HG03558 (cell line): ENCODE measurements around the gene COX8A.
A peak's percentile ranks its signal among the peaks of the same experiment; 100 is the strongest.
"Not testable (repeated sequence)": the region's sequence is repeated elsewhere in the genome, so short reads cannot be mapped to it uniquely, and the experiment has no call there.

ENCODE experiments used
- ATAC-seq: cut with Tn5 transposase; IDR thresholded peaks from one replicate; pipeline ENCODE4 v1.9.1; 2021; ENCODE audit warnings: moderate number of reproducible peaks; ENCODE audit not compliant: unreplicated experiment; ENCODE audit errors: extremely low read depth

Gene COX8A, protein sequence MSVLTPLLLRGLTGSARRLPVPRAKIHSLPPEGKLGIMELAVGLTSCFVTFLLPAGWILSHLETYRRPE

GRCh38 chr11:63974259-63975143 lies at the start of gene COX8A:
Gene COX8A, plus strand, starts transcription at chr11:63974620. Its CDS starts 61 bp downstream, at chr11:63974681.
- ATAC-seq = peak; percentile 89

GRCh38 chr11:63929616-63930015 lies 44.8 kb upstream of the COX8A start:
- no peak for ATAC-seq

DNA sequence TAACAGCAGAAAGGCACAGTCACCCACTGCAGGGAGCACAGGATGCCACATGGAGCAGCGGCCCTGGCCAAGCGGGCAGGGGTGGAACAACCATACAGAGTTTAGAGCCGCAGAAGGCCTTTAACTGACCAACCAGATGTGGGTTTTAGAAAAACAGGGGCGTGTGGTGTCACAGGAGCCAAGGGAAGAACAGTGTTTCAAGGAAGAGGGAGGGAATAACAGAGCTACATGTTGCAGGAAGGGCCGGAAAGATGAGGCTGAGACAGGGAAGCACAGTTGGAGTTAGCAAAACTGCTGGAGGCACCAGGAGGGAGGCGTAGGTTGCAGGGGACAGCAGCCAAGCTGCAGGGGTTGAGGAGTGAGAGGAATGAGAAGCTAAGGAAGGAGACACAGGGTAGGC lies 43.4 kb upstream of the COX8A start:
- no peak for ATAC-seq

GRCh38 chr11:63931876-63932275 lies 42.5 kb upstream of the COX8A start:
- no peak for ATAC-seq

GRCh38 chr11:63933459-63933858 lies 41.0 kb upstream of the COX8A start:
- no peak for ATAC-seq

DNA sequence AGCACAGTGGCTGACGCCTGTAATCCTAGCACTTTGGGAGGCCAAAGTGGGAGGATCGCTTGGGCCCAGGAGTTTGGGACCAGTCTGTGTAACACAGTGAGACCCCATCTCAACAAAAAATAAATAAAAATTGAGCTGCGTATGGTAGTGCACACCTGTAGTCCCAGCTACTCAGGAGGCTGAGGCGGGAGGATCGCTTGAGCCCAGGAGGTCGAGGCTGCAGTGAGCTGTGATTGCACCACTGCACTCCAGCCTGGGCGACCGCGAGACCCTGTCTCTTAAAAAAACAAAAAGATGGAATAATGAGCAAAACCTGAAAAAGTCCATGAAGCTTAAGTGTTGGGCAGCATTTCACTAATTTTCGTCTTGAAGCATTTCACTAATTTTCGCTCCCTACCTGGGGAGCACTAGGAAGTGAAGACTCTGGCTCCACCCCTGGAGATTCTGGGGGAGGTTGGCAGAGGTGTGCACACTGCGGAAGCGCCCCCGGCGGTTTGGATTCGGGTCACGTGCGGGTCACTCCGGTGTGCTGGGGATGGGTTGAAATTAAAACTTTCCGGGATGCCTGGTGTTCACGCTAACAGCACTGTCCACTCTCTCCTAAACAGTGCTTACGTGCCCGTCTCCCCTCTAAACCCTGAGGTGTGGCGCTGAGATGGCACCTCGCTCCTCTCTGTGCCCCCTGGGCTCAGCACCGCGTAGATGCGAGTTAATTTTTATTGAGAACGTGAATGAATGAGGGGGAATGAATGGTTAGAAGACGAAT lies 36.5 kb upstream of the COX8A start:
- ATAC-seq = peak; percentile 8

- ATAC-seq = peak; percentile 82
Observed at GRCh38 chr11:63938479-63939396, 35.7 kb upstream of the COX8A start, which contains the start of gene NAA40. Gene NAA40, plus strand, starts transcription at chr11:63939002. Its CDS starts 95 bp downstream, at chr11:63939097.

GRCh38 chr11:63939397-63939891 lies 35.0 kb upstream of the COX8A start:
- ATAC-seq = no peak

- no peak for ATAC-seq
Observed at GRCh38 chr11:63940786-63941185, 33.6 kb upstream of the COX8A start.

DNA sequence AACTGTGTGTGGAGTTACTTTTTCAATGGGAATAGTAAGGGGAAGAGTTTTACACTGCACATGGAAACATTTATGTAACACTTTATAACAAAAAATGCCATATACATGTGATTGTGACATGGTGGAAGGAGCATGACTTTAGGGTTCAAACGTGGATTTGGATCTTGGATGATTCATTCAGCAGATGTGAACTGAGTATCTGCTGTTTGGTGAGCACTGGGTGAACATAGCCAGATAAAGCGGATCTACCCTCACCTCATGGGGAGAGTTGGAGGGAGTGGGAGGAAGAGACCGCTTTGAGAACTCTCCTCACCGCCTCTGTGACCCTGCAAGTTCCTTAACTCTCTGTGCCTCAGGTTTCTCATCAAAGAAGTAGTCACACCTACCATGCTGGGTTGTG lies 32.5 kb upstream of the COX8A start:
- ATAC-seq = no peak

- ATAC-seq = no peak
Observed at GRCh38 chr11:63942803-63943202, 31.6 kb upstream of the COX8A start.

- ATAC-seq = no peak
Observed at GRCh38 chr11:63944987-63945386, 29.4 kb upstream of the COX8A start.

DNA sequence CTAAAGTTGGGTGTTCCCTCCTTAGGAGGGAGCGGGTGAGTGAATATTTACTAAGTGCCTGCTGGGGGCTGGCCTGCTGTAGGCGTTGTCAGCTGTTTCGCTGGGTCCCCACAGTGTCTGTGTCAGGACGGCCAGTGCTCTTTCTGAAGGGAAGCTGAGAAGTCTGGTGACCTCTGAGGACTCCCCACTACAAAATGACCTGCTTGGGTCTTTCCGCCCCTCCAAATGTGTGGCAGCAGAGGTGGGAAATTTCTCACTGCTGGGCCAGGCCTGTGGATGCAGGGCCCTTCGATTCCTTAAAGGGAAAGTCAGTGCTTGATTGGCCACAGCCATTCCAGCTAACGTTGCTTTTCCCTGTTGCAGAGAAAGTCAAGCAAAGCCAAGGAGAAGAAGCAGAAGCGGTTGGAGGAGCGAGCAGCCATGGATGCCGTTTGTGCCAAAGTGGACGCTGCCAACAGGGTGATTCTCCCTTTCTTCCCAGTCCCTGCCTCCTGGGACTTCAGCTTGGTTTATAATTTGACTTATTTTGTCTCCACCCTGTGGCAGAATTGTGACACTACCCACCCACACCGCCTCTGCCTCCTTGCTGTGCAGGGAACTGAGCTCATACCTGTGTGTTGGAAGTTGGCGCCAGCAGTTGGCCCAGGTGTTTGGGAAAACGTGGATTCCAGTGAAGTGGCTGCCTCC lies 28.8 kb upstream of the COX8A start:
- no peak for ATAC-seq

GRCh38 chr11:63951779-63952536 lies 22.5 kb upstream of the COX8A start:
- no peak for ATAC-seq

- no peak for ATAC-seq
Observed at GRCh38 chr11:63952570-63952969, 21.9 kb upstream of the COX8A start.

GRCh38 chr11:63958008-63958407 lies 16.4 kb upstream of the COX8A start:
- ATAC-seq = no peak

- ATAC-seq = no peak
Observed at GRCh38 chr11:63961608-63962412, 12.6 kb upstream of the COX8A start.

GRCh38 chr11:63963895-63964294 lies 10.5 kb upstream of the COX8A start:
- ATAC-seq = not testable (repeated sequence)
